ENCODE data around the gene PLCL2.

DNA sequence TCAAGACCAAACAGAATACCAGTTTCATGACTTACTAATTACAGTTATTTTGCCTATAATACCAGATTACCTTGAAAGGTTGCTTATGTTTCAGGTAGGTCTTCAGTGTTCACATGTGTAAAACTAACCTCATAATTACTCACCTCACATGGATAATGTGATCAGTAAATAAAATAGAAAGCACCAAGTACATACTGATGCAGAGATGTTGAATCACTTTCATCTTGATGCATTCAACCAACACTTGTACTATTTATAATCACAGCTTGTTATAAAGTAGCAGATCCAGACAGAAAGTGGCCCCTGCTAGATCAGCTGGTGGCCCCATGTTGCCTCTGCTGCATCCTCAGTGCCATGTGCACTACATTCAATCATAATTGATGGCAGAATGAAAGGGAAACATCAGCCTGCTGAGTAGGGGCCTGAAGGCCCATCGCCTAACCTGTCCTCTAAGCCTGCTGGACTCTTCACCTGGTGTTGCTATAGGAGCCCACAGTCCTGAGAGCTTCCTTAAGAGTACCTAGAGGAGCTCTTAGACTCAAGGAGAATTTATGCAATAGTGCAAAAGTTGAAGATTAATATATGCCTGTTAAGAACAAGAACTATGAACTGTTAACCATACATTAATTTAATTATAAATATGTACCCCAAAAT, 154.3 kb downstream of the PLCL2 start:
- TF ChIP-seq, protein P1, sequence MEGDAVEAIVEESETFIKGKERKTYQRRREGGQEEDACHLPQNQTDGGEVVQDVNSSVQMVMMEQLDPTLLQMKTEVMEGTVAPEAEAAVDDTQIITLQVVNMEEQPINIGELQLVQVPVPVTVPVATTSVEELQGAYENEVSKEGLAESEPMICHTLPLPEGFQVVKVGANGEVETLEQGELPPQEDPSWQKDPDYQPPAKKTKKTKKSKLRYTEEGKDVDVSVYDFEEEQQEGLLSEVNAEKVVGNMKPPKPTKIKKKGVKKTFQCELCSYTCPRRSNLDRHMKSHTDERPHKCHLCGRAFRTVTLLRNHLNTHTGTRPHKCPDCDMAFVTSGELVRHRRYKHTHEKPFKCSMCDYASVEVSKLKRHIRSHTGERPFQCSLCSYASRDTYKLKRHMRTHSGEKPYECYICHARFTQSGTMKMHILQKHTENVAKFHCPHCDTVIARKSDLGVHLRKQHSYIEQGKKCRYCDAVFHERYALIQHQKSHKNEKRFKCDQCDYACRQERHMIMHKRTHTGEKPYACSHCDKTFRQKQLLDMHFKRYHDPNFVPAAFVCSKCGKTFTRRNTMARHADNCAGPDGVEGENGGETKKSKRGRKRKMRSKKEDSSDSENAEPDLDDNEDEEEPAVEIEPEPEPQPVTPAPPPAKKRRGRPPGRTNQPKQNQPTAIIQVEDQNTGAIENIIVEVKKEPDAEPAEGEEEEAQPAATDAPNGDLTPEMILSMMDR (conservative IDR thresholded peaks at IDR 0.05 in 1 of 2, IDR thresholded peaks at IDR 0.05 in 1 of 2; ENCODE audit: extremely low read depth in 1 of 2, insufficient read depth in 1 of 2, low read depth in 1 of 2, low read length in 2 of 2): no peak
- no peak for TF ChIP-seq EZH2 (IDR thresholded peaks at IDR 0.05; ENCODE audit: borderline replicate concordance, low read length)

Measured in mammary epithelial cell (primary cell).